Left ventricle myocardium inferior (tissue), 1 donor: Measurements from ENCODE around the gene MT1M. TPM values are rescaled to one million over a fixed set of nuclear protein-coding genes. Genes with fewer than 3 reads are reported as not detected.

Experiments used
- DNase-seq: peaks from one replicate; pipeline ENCODE4 v3.0.0-alpha.2; 2020
- H3K27ac ChIP-seq: fragments of 200-600 bp; replicated peaks from 2 replicates; pipeline ENCODE4 v1.8.0; 2021
- H3K27me3 ChIP-seq: fragments of 200-600 bp; 2 replicates; pipeline ENCODE4 v1.8.0; 2021; ENCODE audit warnings: low read depth
- H3K36me3 ChIP-seq: fragments of 200-600 bp; 2 replicates; pipeline ENCODE4 v1.8.0; 2021
- H3K4me1 ChIP-seq: fragments of 200-600 bp; 2 replicates; pipeline ENCODE4 v1.8.0; 2021
- H3K4me3 ChIP-seq: fragments of 200-600 bp; 2 replicates; pipeline ENCODE4 v1.8.0; 2021; ENCODE audit warnings: mild to moderate bottlenecking, moderate library complexity
- H3K9me3 ChIP-seq: fragments of 200-600 bp; replicated peaks from 2 replicates; pipeline ENCODE4 v1.8.0; 2021
- intact Hi-C: fragments of 100-400 bp; cut with micrococcal nuclease; formaldehyde crosslinking; loops from one replicate; pipeline ENCODE4 v1.11.0; 2022
- total RNA-seq: library from RNA; stranded (reverse); fragmentation: NEBNext Ultra II Directional; extraction: Animal tissue kit (Norgen Biotek cat#: 25700); gene quantifications from one replicate; pipeline ENCODE4 v1.2.1, GENCODE V29; 2021
- TF ChIP-seq, protein P1 (sequence below): fragments of 200-600 bp; IDR thresholded peaks from 2 replicates; pipeline ENCODE4 v1.8.0; 2021; ENCODE audit warnings: antibody characterized with exemption, mild to moderate bottlenecking, borderline replicate concordance
- donor health status: DM: no; HTN: yes; CAD: no; lungs with severe emphysema.

MT1M gene
- total RNA-seq, 1 donor from 2014 or later: 3.1 TPM

DNA sequence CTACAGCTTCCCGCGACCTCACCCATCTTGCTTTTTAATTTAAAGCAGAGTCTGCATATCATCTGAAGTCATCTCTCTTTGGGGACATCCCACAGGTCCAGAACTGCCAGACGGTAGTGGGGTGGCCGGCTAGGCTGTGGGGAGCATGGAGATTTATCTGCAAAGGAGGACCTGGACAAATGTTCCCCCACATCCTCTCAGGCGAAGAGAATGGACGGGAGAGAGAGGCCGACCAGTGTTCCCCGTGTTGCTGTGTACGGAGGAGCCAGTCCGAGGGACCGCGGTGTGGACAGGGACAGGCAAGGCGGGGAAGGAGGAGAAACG is 665 bp upstream of the MT1M start:
- Histone ChIP-seq H3K9me3 (no peaks in the 10 kb centered on the region), H3K4me3 (peak overlapping the region; percentile 69), H3K4me1 (peaks cover 34% of the 10 kb centered on the region), H3K27ac (peak overlapping the region; percentile 84), H3K27me3 (peaks cover 33% of the 10 kb centered on the region), H3K36me3 (no peaks in the 10 kb centered on the region)
- TF ChIP-seq, protein P1, sequence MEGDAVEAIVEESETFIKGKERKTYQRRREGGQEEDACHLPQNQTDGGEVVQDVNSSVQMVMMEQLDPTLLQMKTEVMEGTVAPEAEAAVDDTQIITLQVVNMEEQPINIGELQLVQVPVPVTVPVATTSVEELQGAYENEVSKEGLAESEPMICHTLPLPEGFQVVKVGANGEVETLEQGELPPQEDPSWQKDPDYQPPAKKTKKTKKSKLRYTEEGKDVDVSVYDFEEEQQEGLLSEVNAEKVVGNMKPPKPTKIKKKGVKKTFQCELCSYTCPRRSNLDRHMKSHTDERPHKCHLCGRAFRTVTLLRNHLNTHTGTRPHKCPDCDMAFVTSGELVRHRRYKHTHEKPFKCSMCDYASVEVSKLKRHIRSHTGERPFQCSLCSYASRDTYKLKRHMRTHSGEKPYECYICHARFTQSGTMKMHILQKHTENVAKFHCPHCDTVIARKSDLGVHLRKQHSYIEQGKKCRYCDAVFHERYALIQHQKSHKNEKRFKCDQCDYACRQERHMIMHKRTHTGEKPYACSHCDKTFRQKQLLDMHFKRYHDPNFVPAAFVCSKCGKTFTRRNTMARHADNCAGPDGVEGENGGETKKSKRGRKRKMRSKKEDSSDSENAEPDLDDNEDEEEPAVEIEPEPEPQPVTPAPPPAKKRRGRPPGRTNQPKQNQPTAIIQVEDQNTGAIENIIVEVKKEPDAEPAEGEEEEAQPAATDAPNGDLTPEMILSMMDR: no peak
- no peak for DNase-seq
- intact Hi-C loops: no loop called here

DNA sequence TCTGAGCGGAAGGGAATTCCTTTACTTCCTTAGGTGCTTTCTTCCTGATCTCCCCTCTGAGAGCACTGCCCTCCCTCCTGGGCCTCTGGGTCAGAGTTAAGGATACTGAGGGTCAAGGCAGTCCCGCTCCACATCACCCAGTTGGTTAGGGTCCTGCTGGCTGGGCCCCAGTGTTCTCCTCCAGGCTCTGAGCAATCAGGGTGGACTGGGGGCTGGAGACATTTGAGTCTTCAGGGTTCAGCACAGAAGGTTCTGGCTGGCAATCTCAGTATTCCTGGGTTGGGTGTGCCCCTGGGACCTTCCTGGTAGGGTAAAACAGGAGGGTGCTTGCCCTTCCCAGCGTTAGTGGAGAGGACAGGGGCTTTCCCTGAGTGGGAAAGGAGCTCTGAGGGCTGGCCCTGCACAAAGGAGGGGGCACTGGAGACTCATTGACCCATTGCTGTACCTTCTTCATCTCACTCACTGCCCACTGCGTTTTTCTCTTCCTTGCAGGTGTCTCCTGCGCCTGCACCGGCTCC is 448 bp downstream of the MT1M start:
- intact Hi-C loops: no loop called here
- H3K36me3 ChIP-seq: no peaks in the 10 kb centered on the region
- peak overlapping the region; percentile 69 for H3K4me3 ChIP-seq
- no peaks in the 10 kb centered on the region for H3K9me3 ChIP-seq
- DNase-seq: no peak
- peaks cover 42% of the 10 kb centered on the region for H3K27me3 ChIP-seq
- peak overlapping the region; percentile 84 for H3K27ac ChIP-seq
- peaks cover 30% of the 10 kb centered on the region for H3K4me1 ChIP-seq
- TF ChIP-seq, protein P1: no peak

DNA sequence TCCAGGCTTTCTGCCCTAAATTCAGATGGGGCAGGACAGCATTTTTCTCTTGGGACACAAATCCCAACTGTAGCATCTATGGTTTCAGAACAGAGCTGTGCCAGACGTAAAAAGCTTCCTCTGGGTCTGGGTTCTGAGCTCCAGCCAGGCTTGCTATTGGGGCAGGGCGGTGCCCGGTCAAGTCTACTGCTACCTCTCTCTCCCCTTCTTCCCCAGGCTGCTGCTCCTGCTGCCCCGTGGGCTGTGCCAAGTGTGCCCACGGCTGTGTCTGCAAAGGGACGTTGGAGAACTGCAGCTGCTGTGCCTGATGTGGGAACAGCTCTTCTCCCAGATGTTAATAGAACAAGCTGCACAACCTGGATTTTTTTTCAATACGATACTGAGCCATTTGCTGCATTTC is 1.1 kb downstream of the MT1M start:
- Histone ChIP-seq H3K9me3 (no peaks in the 10 kb centered on the region), H3K27ac (peak overlapping the region; percentile 84), H3K27me3 (peaks cover 48% of the 10 kb centered on the region), H3K4me3 (peak overlapping the region; percentile 69), H3K36me3 (no peaks in the 10 kb centered on the region), H3K4me1 (peaks cover 36% of the 10 kb centered on the region)
- TF ChIP-seq, protein P1: no peak
- intact Hi-C loops: no loop called here
- DNase-seq: no peak

DNA sequence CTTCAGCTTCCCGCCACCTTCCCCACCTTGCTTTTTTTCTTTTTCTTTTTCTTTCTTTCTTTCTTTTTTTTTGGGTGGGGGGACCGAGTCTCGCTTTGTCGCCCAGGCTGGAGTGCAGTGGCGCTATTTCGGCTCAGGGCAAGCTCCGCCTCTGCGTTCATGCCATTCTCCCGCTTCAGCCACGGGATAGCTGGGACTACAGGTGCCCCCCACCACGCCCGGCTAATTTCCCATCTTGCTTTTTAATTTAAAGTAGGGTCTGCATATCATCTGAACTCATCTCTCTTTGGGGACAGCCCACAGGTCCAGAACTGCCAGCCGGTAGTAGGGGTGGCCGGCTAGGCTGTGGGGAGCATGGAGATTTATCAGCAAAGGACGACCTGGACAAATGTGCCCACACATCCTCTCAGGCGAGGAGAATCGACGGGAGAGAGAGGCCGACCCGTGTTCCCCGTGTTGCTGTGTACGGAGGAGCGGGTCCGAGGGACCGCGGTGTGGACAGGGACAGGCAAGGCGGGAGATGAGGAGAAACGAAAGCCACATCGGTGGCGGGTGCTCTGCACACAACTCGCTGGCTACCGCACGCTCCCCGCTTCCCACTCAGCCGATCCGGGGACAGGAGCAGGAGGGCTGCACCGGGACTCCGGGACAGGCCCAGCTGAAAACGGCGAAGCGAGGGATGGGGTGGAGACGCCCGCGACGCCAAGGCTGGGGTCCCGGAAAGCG is 2.4 kb downstream of the MT1M start:
- H3K27me3 ChIP-seq: peaks cover 62% of the 10 kb centered on the region
- H3K36me3 ChIP-seq: no peaks in the 10 kb centered on the region
- peak overlapping the region; percentile 51 for H3K4me3 ChIP-seq
- no peaks in the 10 kb centered on the region for H3K9me3 ChIP-seq
- H3K4me1 ChIP-seq: peaks cover 44% of the 10 kb centered on the region
- intact Hi-C loops: no loop called here
- no peak overlapping the region for H3K27ac ChIP-seq
- TF ChIP-seq, protein P1: no peak
- no peak for DNase-seq

DNA sequence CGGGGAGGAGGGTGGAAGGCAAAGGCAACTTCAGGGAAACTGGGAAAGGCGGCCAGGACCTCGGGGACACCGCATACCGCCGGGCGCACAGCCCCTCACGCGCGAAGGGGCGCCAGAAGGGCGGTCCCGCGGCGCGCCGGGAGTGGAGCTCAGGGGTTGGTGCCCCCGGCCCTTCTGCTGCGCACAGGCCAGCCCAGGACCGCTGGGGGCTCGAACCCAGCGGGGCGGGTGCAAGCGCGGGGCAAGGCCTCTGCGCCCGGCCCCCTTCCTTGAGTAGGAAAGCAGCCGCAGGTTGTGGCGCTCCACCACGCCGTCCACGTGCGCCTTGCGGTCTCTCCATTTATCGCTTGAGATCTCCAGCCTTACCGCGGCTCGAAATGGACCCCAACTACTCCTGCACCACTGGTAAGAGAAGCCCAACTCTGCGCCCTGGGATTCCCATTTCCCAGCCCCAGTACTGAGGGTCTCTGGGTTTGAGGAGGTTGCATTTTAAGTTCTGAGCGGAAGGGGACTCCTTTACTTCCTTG is 3.0 kb downstream of the MT1M start:
- peaks cover 68% of the 10 kb centered on the region for H3K27me3 ChIP-seq
- no peaks in the 10 kb centered on the region for H3K9me3 ChIP-seq
- no peaks in the 10 kb centered on the region for H3K36me3 ChIP-seq
- TF ChIP-seq, protein P1: no peak
- intact Hi-C loops: no loop called here
- DNase-seq: no peak
- peak overlapping the region; percentile 51 for H3K4me3 ChIP-seq
- peaks cover 44% of the 10 kb centered on the region for H3K4me1 ChIP-seq
- H3K27ac ChIP-seq: no peak overlapping the region
